Skeletal muscle tissue (tissue), 4 donors: ENCODE data around the gene CCDC57. TPM values are rescaled to one million over a fixed set of nuclear protein-coding genes. Genes with fewer than 3 reads are reported as not detected.
A peak's percentile ranks its signal among the peaks of the same experiment; 100 is the strongest.

Source experiments
- H3K27ac ChIP-seq: one replicate; pipeline ENCODE4 v1.7.0; 2013; ENCODE audit warnings: mild to moderate bottlenecking, low read depth, low read length, inconsistent platforms
- H3K27me3 ChIP-seq, 3 donors: one replicate each; pipeline ENCODE4 v1.7.0; 2013; ENCODE audit warnings: low read length in 3 of 3; ENCODE audit not compliant: control insufficient read depth in 3 of 3, insufficient read depth in 3 of 3
- H3K36me3 ChIP-seq, 3 donors: one replicate each; pipeline ENCODE4 v1.7.0; 2013; ENCODE audit warnings: low read length in 3 of 3; ENCODE audit not compliant: control insufficient read depth in 3 of 3, insufficient read depth in 3 of 3
- H3K4me1 ChIP-seq, 3 donors: one replicate each; pipeline ENCODE4 v1.7.0; 2013; ENCODE audit warnings: low read length in 3 of 3, mild to moderate bottlenecking in 3 of 3; ENCODE audit not compliant: control insufficient read depth in 3 of 3, insufficient read depth in 3 of 3
- H3K4me3 ChIP-seq, 3 donors: one replicate each; pipeline ENCODE4 v1.7.0; 2013; ENCODE audit warnings: low read length in 3 of 3
- H3K9ac ChIP-seq, 3 donors: one replicate each; pipeline ENCODE4 v1.7.0; 2013; ENCODE audit warnings: low read length in 3 of 3, mild to moderate bottlenecking in 3 of 3, moderate library complexity in 2 of 3, low read depth in 1 of 3
- H3K9me3 ChIP-seq, 3 donors: one replicate each; pipeline ENCODE4 v1.7.0; 2013; ENCODE audit warnings: low read length in 3 of 3; ENCODE audit not compliant: control insufficient read depth in 3 of 3
- total RNA-seq: library from RNA; depleted of rRNA; stranded (reverse); fragments of >200 nt; gene quantifications from one replicate; pipeline ENCODE4 v1.2.3, GENCODE V29; 2014
- donor health status: Osteomylitis.

CCDC57 gene
- total RNA-seq, 1 donor from 2014 or later, result 11.5 TPM

DNA sequence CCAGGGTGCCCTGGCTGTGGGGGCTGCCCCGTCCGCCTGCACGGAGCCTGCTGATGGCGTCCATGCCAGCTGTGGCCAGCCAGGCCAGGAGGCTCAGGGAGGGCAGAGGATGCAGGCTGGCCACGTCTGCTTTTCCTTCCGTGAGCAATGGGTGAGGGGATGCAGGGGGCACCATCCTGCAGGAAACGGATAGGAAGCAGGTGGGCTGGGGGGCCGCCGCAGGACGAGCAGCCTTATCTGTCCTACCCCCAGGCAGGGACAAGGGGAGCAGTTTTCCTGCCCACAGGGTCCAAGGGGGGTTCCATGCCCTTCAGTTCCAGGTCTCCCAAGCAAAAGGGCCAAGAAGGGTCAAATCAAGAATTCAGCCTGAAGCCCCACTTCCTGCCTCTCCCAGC is 153.8 kb downstream of the CCDC57 start:
- H3K27me3 ChIP-seq, result no peaks in the 10 kb centered on the region
- no peak overlapping the region for H3K9ac ChIP-seq
- no peak overlapping the region for H3K4me3 ChIP-seq
- H3K27ac ChIP-seq, result no peak overlapping the region
- peaks cover 5 to 10% (median 9%) of the 10 kb centered on the region in 3 donors for H3K4me1 ChIP-seq
- peaks cover 73 to 81% (median 78%) of the 10 kb centered on the region in 3 donors for H3K36me3 ChIP-seq
- H3K9me3 ChIP-seq, result no peaks in the 10 kb centered on the region

DNA sequence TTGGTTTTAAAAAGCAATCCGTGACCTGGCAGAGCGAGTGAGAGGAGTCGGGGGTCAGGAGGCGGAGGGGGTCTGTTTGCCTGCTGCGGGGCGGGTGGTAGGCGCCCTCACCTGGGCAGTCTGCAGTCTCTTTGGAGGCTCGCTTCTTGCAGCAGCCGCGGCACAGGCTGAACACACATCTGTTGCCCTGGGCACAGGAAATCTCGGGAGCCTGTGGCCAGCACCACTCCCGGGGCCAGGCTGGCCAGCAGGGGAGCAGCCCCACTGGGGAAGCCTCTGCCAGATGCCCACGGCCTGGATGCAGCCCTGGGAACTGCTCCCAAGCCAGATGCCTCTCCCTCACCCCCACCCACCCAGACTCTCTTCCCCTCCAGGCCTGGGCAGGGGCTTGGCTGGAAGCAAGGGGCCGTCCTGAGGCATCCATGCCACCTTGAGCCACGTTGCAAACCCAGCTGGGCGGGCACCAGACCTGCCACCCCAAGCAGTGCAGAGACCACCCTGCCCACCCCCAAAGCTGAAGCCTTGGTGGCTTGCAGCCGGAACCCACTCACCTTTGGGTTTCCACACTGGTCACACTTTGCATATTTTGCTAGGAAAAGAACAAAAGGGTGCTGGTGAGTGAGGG is 154.3 kb downstream of the CCDC57 start:
- H3K27me3 ChIP-seq, result no peaks in the 10 kb centered on the region
- no peak overlapping the region for H3K9ac ChIP-seq
- peaks cover 6 to 10% (median 8%) of the 10 kb centered on the region in 3 donors for H3K4me1 ChIP-seq
- H3K9me3 ChIP-seq, result no peaks in the 10 kb centered on the region
- H3K4me3 ChIP-seq, result no peak overlapping the region
- no peak overlapping the region for H3K27ac ChIP-seq
- H3K36me3 ChIP-seq, result peaks cover 74 to 79% (median 77%) of the 10 kb centered on the region in 3 donors

DNA sequence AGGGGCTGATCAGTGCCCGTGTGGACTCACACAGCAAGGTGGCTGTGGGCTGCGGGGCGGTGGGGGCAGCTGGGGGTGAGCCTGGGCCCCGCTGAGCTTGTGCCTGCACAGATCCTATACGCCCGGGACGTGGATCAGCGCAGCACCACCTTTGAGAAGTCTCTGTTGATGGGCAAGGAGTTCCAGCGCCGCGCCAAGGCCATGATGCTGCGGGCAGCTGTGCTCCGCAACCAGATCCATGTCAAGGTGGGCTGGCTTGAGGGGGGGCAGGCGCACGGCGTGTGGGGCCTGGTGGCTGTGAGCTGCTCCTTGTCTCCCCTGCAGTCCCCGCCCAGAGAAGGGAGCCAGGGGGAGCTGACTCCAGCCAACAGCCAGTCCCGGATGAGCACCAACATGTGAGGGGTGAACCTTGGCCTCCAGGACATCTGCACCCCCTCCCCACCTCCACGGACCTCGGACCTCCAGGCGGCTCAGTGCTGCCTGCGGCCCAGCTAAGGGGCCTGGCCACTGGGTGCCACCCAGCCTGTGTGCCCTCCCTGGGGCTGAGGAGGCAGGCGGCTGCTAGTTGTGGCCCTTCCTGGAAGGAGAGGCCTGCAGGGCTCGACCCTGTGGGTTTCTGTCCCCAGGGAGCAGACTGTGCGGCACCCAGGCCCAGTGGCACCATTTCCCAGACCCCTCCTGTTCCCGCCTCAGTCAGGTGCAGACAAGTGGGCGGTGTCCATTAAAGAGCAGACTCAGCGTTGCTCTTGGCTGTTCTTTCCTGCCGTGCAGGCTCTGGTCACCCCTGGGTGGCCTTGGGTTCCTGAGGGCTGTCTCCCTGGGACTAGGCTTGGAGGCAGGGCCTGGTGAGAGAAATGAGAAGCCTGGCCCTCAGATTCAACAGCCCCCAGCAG is 155.7 kb downstream of the CCDC57 start:
- no peak overlapping the region for H3K4me3 ChIP-seq
- H3K9me3 ChIP-seq, result no peaks in the 10 kb centered on the region

DNA sequence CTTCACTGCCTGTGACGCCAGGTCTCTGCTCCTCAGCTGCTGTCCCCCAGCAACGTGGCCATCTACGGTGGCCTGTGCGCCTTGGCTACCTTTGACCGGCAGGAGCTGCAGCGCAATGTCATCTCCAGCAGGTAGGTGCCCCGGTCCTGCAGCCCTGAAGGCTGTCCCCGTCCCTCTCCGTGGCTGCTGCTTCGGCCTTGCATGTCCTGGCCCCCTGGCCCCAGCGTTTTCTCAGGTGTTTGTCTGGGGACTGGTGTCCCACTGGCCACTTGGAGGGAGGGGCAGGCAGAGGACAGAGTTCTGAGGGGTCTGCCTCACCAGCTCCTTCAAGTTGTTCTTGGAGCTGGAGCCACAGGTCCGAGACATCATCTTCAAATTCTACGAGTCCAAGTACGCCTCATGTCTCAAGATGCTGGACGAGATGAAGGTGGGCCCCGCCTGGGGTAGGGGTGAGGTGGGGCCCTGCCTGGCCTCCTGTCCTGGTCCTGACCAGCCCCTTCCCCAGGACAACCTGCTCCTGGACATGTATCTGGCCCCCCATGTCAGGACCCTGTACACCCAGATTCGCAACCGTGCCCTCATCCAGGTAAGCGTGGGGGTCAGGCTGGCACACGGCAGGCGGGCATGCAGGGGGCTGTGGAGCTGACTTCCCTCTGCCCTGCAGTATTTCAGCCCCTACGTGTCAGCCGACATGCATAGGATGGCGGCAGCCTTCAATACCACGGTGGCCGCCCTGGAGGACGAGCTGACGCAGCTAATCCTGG is 156.5 kb downstream of the CCDC57 start:
- Histone ChIP-seq H3K4me3 (no peak overlapping the region), H3K27ac (no peak overlapping the region), H3K9me3 (no peaks in the 10 kb centered on the region), H3K4me1 (peaks cover 17 to 20% (median 17%) of the 10 kb centered on the region in 3 donors), H3K36me3 (peaks cover 55 to 62% (median 58%) of the 10 kb centered on the region in 3 donors), H3K27me3 (no peaks in the 10 kb centered on the region), H3K9ac (no peak overlapping the region)

More for the DNA sequence above, 155.7 kb downstream of the CCDC57 start:
- Histone ChIP-seq H3K9ac (no peak overlapping the region), H3K27ac (no peak overlapping the region), H3K27me3 (no peaks in the 10 kb centered on the region), H3K4me1 (peaks cover 17 to 20% (median 17%) of the 10 kb centered on the region in 3 donors), H3K36me3 (peaks cover 62 to 67% (median 64%) of the 10 kb centered on the region in 3 donors)

DNA sequence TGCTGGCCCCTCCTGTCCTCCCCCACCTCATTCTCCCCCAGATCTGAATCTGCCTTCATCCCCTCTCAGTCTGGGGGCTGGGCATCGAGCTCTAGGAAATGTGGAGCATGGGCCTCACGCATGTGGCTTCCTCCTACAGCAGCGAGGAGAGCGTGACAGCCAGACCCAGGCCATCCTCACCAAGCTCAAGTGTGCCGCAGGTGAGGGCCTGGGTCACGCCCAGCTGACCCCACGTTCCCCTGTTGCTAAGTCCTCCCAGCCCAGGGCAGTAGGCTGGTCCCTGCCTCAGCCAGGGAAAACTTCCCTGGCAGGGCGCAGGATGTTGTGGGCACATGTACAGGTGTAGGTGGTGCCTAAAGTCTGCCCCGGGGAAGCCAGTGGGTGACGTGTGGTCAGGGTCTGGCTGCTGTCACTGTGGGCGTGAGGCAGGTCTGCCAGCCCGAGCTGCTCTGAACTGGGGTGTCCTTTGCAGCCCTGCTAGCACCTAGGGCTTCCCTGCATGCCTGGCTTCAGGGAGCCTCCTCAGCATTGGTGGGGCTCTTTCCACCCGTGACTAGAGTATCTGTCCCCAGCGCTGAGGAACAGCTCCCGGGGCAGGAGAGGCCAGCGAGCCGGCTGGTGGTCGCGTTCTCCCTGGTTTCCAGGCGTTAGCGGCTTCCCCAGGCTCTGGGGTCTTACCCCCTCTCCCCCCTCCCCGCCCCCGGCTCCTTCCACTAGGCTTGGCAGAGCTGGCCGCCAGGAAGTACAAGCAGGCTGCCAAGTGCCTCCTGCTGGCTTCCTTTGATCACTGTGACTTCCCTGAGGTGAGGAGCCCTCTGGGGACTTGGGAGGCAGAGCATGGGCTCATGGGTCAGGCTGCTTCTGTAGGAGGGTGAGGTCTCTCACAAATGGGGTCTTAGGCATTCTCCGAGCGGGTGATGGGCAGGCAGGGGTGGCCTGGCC is 157.3 kb downstream of the CCDC57 start:
- Histone ChIP-seq H3K9ac (no peak overlapping the region), H3K27ac (no peak overlapping the region), H3K4me1 (peaks cover 21 to 28% (median 24%) of the 10 kb centered on the region in 3 donors), H3K36me3 (peaks cover 49 to 59% (median 50%) of the 10 kb centered on the region in 3 donors), H3K4me3 (no peak overlapping the region), H3K9me3 (no peaks in the 10 kb centered on the region), H3K27me3 (no peaks in the 10 kb centered on the region)

DNA sequence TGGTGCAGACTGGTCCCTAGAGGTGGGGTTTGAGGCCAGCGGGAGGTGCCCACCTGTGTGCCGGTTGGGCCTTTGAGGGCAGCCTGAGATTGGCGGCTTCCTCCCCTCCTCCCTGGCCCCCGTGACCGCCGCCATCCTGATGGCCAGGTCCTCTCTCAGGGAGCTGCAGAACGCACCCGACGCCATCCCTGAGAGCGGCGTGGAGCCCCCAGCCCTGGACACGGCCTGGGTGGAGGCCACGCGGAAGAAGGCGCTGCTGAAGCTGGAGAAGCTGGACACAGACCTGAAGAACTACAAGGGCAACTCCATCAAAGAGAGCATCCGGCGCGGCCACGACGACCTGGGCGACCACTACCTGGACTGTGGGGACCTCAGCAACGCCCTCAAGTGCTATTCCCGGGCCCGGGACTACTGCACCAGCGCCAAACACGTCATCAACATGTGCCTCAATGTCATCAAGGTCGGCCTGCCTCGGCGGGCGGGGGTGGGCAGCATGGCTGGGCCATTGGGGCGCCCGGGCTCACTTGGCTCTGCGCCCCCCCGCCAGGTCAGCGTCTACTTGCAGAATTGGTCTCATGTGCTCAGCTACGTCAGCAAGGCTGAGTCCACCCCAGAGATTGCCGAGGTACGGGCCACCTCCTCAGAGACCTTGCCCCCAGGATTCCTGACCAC is 158.2 kb downstream of the CCDC57 start:
- H3K9me3 ChIP-seq, result no peaks in the 10 kb centered on the region
- H3K9ac ChIP-seq, result no peak overlapping the region
- H3K27ac ChIP-seq, result no peak overlapping the region
- H3K4me3 ChIP-seq, result no peak overlapping the region
- no peaks in the 10 kb centered on the region for H3K27me3 ChIP-seq
- H3K4me1 ChIP-seq, result peaks cover 25 to 35% (median 26%) of the 10 kb centered on the region in 3 donors
- peaks cover 47 to 53% (median 47%) of the 10 kb centered on the region in 3 donors for H3K36me3 ChIP-seq

DNA sequence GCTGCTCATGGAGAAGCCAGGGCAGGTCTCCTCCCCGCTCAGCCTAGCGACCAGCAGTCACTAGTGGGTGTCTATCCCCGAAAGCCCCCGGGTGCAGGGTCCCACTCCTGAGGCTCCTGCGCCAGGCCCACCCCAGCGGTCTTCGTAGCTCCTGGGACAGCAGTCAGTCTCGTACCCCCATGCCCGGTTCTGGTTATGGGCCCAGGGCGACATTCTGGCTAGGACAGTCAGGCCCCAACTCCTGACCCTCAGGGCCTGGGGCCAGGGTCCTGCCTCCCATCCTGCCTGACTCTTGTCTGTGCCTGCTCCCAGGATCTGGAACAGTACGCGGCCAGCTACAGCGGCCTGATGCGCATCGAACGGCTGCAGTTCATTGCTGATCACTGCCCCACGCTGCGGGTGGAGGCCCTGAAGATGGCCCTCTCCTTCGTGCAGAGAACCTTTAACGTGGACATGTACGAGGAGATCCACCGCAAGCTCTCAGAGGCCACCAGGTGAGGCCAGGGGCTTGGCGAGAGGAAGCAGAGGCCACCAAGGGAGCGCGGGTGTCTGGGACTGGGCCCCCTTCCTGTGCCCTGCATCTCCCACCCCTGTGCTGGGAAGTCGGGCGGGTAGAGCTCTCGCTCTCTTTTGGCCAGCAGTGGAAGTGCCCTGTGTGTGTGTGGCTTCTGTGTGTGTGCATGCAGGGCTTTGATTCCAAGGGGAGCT is 158.9 kb downstream of the CCDC57 start:
- Histone ChIP-seq H3K4me3 (peak overlapping the region in 1 of 3 donors; percentile 83), H3K27me3 (no peaks in the 10 kb centered on the region), H3K9me3 (no peaks in the 10 kb centered on the region), H3K4me1 (peaks cover 25 to 35% (median 26%) of the 10 kb centered on the region in 3 donors), H3K27ac (no peak overlapping the region), H3K36me3 (peaks cover 49 to 54% (median 51%) of the 10 kb centered on the region in 3 donors), H3K9ac (peak overlapping the region in 2 of 3 donors; percentile 1 to 25)

DNA sequence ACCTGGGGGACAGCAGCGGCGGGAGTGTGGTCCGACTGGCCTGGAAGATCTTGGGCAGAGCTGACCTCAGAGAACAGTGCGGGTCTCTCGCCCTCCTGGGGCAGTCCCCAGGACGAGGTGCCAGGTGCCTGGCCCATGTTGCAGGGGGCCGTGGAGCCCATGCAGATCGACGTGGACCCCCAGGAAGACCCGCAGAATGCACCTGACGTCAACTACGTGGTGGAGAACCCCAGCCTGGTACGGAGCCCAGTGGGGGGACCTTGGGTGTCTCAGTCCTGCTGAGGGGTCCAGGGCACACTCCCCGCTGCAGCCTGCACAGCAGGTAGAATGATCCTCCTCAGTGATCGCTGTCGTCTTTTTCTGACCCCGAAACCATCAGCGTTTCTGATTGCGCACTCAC is 159.5 kb downstream of the CCDC57 start:
- H3K9ac ChIP-seq, result peak overlapping the region; percentile 25 to 77 (median 65)
- H3K36me3 ChIP-seq, result peaks cover 49 to 55% (median 54%) of the 10 kb centered on the region in 3 donors
- H3K9me3 ChIP-seq, result no peaks in the 10 kb centered on the region
- H3K27ac ChIP-seq, result no peak overlapping the region
- no peaks in the 10 kb centered on the region for H3K27me3 ChIP-seq
- peaks cover 25 to 35% (median 26%) of the 10 kb centered on the region in 3 donors for H3K4me1 ChIP-seq
- H3K4me3 ChIP-seq, result peak overlapping the region; percentile 29 to 83 (median 80)
